ENCODE results near the gene MGAT4C. TPM values are rescaled to one million over a fixed set of nuclear protein-coding genes. Genes with fewer than 3 reads are reported as not detected.

MGAT4C gene
- total and polyA plus RNA-seq, 2 experiments from 2014 or later, result 4.5 to 4.7 TPM

DNA sequence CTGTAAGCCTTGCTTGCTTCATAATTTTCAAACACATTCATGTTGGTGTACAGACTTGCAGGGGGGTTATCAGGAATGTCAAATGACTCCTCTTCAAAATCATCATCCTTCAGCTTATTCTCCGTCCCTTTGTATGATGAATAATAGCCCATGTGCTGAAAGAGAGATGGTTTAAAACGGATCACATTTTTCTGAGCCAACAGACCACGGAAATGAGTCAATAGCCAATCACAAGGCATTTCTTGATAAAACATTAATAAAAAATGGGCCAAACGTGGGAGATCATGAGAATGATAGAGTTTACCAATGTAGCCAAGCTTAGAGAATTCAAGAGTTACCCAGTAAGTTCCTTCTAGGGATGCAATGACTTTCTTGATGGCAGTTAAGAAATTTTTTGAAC, 276.6 kb downstream of the MGAT4C start (continued):
- TF ChIP-seq, protein P1, sequence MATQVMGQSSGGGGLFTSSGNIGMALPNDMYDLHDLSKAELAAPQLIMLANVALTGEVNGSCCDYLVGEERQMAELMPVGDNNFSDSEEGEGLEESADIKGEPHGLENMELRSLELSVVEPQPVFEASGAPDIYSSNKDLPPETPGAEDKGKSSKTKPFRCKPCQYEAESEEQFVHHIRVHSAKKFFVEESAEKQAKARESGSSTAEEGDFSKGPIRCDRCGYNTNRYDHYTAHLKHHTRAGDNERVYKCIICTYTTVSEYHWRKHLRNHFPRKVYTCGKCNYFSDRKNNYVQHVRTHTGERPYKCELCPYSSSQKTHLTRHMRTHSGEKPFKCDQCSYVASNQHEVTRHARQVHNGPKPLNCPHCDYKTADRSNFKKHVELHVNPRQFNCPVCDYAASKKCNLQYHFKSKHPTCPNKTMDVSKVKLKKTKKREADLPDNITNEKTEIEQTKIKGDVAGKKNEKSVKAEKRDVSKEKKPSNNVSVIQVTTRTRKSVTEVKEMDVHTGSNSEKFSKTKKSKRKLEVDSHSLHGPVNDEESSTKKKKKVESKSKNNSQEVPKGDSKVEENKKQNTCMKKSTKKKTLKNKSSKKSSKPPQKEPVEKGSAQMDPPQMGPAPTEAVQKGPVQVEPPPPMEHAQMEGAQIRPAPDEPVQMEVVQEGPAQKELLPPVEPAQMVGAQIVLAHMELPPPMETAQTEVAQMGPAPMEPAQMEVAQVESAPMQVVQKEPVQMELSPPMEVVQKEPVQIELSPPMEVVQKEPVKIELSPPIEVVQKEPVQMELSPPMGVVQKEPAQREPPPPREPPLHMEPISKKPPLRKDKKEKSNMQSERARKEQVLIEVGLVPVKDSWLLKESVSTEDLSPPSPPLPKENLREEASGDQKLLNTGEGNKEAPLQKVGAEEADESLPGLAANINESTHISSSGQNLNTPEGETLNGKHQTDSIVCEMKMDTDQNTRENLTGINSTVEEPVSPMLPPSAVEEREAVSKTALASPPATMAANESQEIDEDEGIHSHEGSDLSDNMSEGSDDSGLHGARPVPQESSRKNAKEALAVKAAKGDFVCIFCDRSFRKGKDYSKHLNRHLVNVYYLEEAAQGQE (IDR thresholded peaks at IDR 0.05; ENCODE audit: unreplicated experiment), result no peak

DNA sequence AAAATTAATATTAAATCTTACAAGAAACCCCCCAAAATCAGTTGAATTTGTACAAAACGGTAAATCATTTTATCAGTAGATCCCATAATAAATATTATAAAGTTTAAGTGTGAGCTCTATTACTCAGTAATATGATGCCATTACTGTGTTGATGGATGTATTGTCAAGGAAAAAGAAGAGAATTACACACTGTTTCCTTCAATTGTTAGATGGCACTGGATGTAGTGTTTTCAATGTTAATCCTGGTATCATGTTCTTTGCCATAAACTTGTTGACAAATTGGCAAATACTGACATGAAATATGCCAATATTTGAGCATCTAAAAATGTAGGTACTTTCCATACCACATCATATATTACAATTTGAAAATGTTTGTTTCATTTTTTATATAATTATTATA, 280.5 kb downstream of the MGAT4C start:
- ATAC-seq (no peak), DNase-seq (ENCODE audit: low spot score) (no peak)
- no peaks in the 10 kb centered on the region for H3K27me3 Mint-ChIP-seq (ENCODE audit: insufficient read depth, low read depth, poor library complexity)
- H3F3A ChIP-seq (replicated peaks; ENCODE audit: low read depth), result no peaks in the 10 kb centered on the region
- H3K4me2 ChIP-seq, result no peak overlapping the region
- H3K4me3 ChIP-seq, result no peak overlapping the region
- H3K27ac ChIP-seq (ENCODE audit: low read depth), result no peak overlapping the region
- H4K20me1 ChIP-seq (replicated peaks; ENCODE audit: insufficient read depth), result no peaks in the 10 kb centered on the region
- no peaks in the 10 kb centered on the region for H3K27me3 ChIP-seq (ENCODE audit: insufficient read depth)
- H3K36me3 ChIP-seq (ENCODE audit: insufficient read depth), result no peaks in the 10 kb centered on the region
- H3K9me2 ChIP-seq (ENCODE audit: insufficient read depth), result no peaks in the 10 kb centered on the region
- no peak overlapping the region for H3K4me3 Mint-ChIP-seq
- no peak for TF ChIP-seq JUNB (IDR thresholded peaks at IDR 0.05; ENCODE audit: unreplicated experiment)
- no peaks in the 10 kb centered on the region for H3K4me1 ChIP-seq (ENCODE audit: insufficient read depth)
- H3K27ac Mint-ChIP-seq, result no peak overlapping the region
- H3K4me1 Mint-ChIP-seq, result peaks cover 2% of the 10 kb centered on the region; the same call in 2 of the 3 replicates
- H3K9me3 Mint-ChIP-seq, result no peaks in the 10 kb centered on the region
- no peak overlapping the region for H2AFZ ChIP-seq
- no peaks in the 10 kb centered on the region for H3K79me2 ChIP-seq (replicated peaks; ENCODE audit: insufficient read depth)
- no peaks in the 10 kb centered on the region for H3K36me3 Mint-ChIP-seq (ENCODE audit: low read depth)

DNA sequence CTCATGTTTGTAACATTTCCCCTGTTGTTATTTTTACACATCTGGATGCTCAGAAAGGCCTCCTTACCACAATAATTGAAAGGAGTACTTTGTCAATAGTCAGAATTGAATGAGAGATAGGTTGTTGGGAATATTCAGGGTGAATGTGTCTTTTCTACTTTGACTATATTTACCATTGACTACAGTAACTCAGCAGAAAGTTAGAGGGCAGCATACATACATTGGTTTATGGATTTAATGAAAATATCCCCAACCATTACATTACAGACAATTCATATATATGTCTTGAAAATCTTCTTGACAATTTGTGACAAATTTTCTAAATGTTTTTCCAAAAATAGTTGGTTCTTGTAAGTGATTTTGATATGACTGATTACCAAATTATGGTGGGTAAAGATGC, 284.4 kb downstream of the MGAT4C start:
- H3K4me1 ChIP-seq (ENCODE audit: insufficient read depth), result no peaks in the 10 kb centered on the region
- H2AFZ ChIP-seq, result no peak overlapping the region
- Mint-ChIP-seq H3K4me1 (peaks cover 2% of the 10 kb centered on the region; the same call in 2 of the 3 replicates), H3K9me3 (no peaks in the 10 kb centered on the region), H3K36me3 (ENCODE audit: low read depth) (no peaks in the 10 kb centered on the region), H3K27me3 (ENCODE audit: insufficient read depth, low read depth, poor library complexity) (no peaks in the 10 kb centered on the region), H3K4me3 (no peak overlapping the region), H3K27ac (no peak overlapping the region)
- H3F3A ChIP-seq (replicated peaks; ENCODE audit: low read depth), result no peaks in the 10 kb centered on the region
- ATAC-seq (no peak), DNase-seq (ENCODE audit: low spot score) (no peak)
- H3K36me3 ChIP-seq (ENCODE audit: insufficient read depth), result no peaks in the 10 kb centered on the region
- H3K27ac ChIP-seq (ENCODE audit: low read depth), result no peak overlapping the region
- no peaks in the 10 kb centered on the region for H4K20me1 ChIP-seq (replicated peaks; ENCODE audit: insufficient read depth)
- no peak overlapping the region for H3K4me2 ChIP-seq
- H3K79me2 ChIP-seq (replicated peaks; ENCODE audit: insufficient read depth), result no peaks in the 10 kb centered on the region
- no peak overlapping the region for H3K4me3 ChIP-seq
- no peaks in the 10 kb centered on the region for H3K9me2 ChIP-seq (ENCODE audit: insufficient read depth)
- H3K27me3 ChIP-seq (ENCODE audit: insufficient read depth), result no peaks in the 10 kb centered on the region
- TF ChIP-seq, protein P2, sequence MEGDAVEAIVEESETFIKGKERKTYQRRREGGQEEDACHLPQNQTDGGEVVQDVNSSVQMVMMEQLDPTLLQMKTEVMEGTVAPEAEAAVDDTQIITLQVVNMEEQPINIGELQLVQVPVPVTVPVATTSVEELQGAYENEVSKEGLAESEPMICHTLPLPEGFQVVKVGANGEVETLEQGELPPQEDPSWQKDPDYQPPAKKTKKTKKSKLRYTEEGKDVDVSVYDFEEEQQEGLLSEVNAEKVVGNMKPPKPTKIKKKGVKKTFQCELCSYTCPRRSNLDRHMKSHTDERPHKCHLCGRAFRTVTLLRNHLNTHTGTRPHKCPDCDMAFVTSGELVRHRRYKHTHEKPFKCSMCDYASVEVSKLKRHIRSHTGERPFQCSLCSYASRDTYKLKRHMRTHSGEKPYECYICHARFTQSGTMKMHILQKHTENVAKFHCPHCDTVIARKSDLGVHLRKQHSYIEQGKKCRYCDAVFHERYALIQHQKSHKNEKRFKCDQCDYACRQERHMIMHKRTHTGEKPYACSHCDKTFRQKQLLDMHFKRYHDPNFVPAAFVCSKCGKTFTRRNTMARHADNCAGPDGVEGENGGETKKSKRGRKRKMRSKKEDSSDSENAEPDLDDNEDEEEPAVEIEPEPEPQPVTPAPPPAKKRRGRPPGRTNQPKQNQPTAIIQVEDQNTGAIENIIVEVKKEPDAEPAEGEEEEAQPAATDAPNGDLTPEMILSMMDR (conservative IDR thresholded peaks at IDR 0.05; ENCODE audit: low read depth in 2 of 2), result peak in 1 of 2 experiments; percentile 43; a peak in 3 of 4 replicates
- no peak for TF ChIP-seq STAT1 (IDR thresholded peaks at IDR 0.05; ENCODE audit: unreplicated experiment)

All from GM23338 (cell line).